H1 (cell line): ENCODE results near the gene DCTN3. TPM values are rescaled to one million over a fixed set of nuclear protein-coding genes. Genes with fewer than 3 reads are reported as not detected.

Experiments used
- CTCF ChIA-PET: fragments of 300-600 bp; sonication (Branson Sonifier 250); formaldehyde crosslinking; loops from one replicate; lab custom pipeline; 2021; ENCODE audit not compliant: partially characterized antibody; lab: Charles Lee
- POLR2A ChIA-PET: fragments of 300-600 bp; sonication (Branson Sonifier 250); formaldehyde crosslinking; loops from one replicate; lab custom pipeline; 2021; ENCODE audit warnings: inconsistent platforms; ENCODE audit not compliant: partially characterized antibody; lab: Charles Lee
- DNase-seq, 2 experiments: peaks; one replicate each; pipeline versions ENCODE4 v3.0.0 to v3.0.0-alpha.2; 2010 to 2022; ENCODE audit warnings: low spot score in 2 of 2, low read depth in 1 of 2, mixed read lengths in 1 of 2
- FAIRE-seq: peaks from 2 replicates; lab custom pipeline; 2011; peaks lifted over from hg19 to GRCh38; lab: Jason Lieb, UNC
- H2AFZ ChIP-seq: 2 replicates; pipeline ENCODE4 v1.8.1; 2012; ENCODE audit warnings: low read length, inconsistent platforms
- H2AK5ac ChIP-seq: 2 replicates; pipeline ENCODE4 v1.6.1; 2013; ENCODE audit warnings: low read depth, low read length
- H2BK120ac ChIP-seq: replicated peaks from 2 replicates; pipeline ENCODE3; 2013; ENCODE audit warnings: low read depth, low read length, inconsistent platforms
- H2BK12ac ChIP-seq: 2 replicates; pipeline ENCODE4 v1.6.1; 2013; ENCODE audit warnings: low read depth, low read length
- H2BK15ac ChIP-seq: 2 replicates; pipeline ENCODE4 v1.6.1; 2013; ENCODE audit warnings: low read length
- H2BK20ac ChIP-seq: 2 replicates; pipeline ENCODE4 v1.6.1; 2013; ENCODE audit warnings: low read length
- H2BK5ac ChIP-seq: 2 replicates; pipeline ENCODE4 v1.6.1; 2013; ENCODE audit warnings: low read depth, low read length
- H3K14ac ChIP-seq: 2 replicates; pipeline ENCODE4 v1.6.1; 2013; ENCODE audit warnings: inconsistent platforms; ENCODE audit not compliant: insufficient read length
- H3K18ac ChIP-seq: 2 replicates; pipeline ENCODE4 v1.6.1; 2013; ENCODE audit warnings: low read length; ENCODE audit errors: extremely low read depth
- H3K23ac ChIP-seq: 2 replicates; pipeline ENCODE4 v1.6.1; 2013; ENCODE audit warnings: inconsistent platforms; ENCODE audit not compliant: insufficient read length
- H3K23me2 ChIP-seq: 2 replicates; pipeline ENCODE4 v1.6.1; 2013; ENCODE audit warnings: low read depth, low read length
- H3K27ac ChIP-seq: 2 replicates; pipeline ENCODE4 v1.6.1; 2011; ENCODE audit warnings: low read depth, low read length, inconsistent platforms
- H3K27me3 ChIP-seq, 4 experiments: replicated peaks in 1 of 4; 1 replicate in 1 of 4; 2 replicates in 3 of 4; pipeline versions ENCODE4 v1.6.1 to v1.8.1; 2011 to 2013; ENCODE audit warnings: low read length in 3 of 4, mild to moderate bottlenecking in 3 of 4, inconsistent platforms in 2 of 4, mixed read lengths in 2 of 4, moderate library complexity in 1 of 4; ENCODE audit not compliant: control insufficient read depth in 3 of 4, insufficient read depth in 3 of 4; ENCODE audit errors: extremely low read depth in 1 of 4
- H3K36me3 ChIP-seq, 4 experiments: 2 replicates each; pipeline versions ENCODE4 v1.6.1 to v1.8.1; 2011 to 2013; ENCODE audit warnings: mild to moderate bottlenecking in 4 of 4, low read length in 3 of 4, moderate library complexity in 2 of 4, control low read depth in 1 of 4, inconsistent platforms in 1 of 4; ENCODE audit not compliant: insufficient read depth in 4 of 4, control insufficient read depth in 2 of 4
- H3K4ac ChIP-seq: replicated peaks from 2 replicates; pipeline ENCODE3; 2013; ENCODE audit warnings: low read length, low read depth, mixed read lengths, inconsistent platforms; ENCODE audit not compliant: insufficient read length
- H3K4me1 ChIP-seq, 4 experiments: replicated peaks in 1 of 4; 1 replicate in 1 of 4; 2 replicates in 3 of 4; pipeline versions ENCODE4 v1.6.1 to v1.8.1; 2011 to 2013; ENCODE audit warnings: low read length in 3 of 4, inconsistent platforms in 2 of 4, mixed read lengths in 1 of 4; ENCODE audit not compliant: insufficient read depth in 4 of 4, control insufficient read depth in 3 of 4
- H3K4me2 ChIP-seq, 2 experiments: 2 replicates each; pipeline versions ENCODE4 v1.6.1 to v1.8.1; 2011 to 2013; ENCODE audit warnings: low read depth in 2 of 2, low read length in 2 of 2, control low read depth in 1 of 2, inconsistent platforms in 1 of 2, mild to moderate bottlenecking in 1 of 2; ENCODE audit not compliant: insufficient read depth in 1 of 2
- H3K4me3 ChIP-seq, 4 experiments: fragments of 200-600, 300-600 bp in 1 of 4; sonication (generic), shearing (Covaris generic), sonication (Bioruptor Twin) in 1 of 4; 2 replicates each; pipeline versions ENCODE4 v1.5.1 to v1.8.1; 2011 to 2016; ENCODE audit warnings: low read length in 4 of 4, low read depth in 3 of 4, control low read depth in 2 of 4, inconsistent platforms in 2 of 4, mild to moderate bottlenecking in 2 of 4, mixed read lengths in 1 of 4, moderate library complexity in 1 of 4; ENCODE audit not compliant: insufficient read depth in 2 of 4; ENCODE audit errors: extremely low read depth in 1 of 4
- H3K56ac ChIP-seq: replicated peaks from 2 replicates; pipeline ENCODE3; 2013; ENCODE audit warnings: low read depth, mild to moderate bottlenecking, mixed read lengths, low read length, inconsistent platforms; ENCODE audit not compliant: insufficient read length
- H3K79me1 ChIP-seq: 2 replicates; pipeline ENCODE4 v1.6.1; 2013; ENCODE audit warnings: low read depth, low read length, control low read depth
- H3K79me2 ChIP-seq, 2 experiments: 2 replicates each; pipeline versions ENCODE4 v1.6.1 to v1.8.1; 2012 to 2013; ENCODE audit warnings: low read length in 2 of 2, mild to moderate bottlenecking in 2 of 2, inconsistent platforms in 1 of 2; ENCODE audit not compliant: insufficient read depth in 2 of 2, control insufficient read depth in 1 of 2
- H3K9ac ChIP-seq, 4 experiments: replicated peaks in 1 of 4; 1 replicate in 1 of 4; 2 replicates in 3 of 4; pipeline versions ENCODE4 v1.6.1 to v1.8.1; 2011 to 2013; ENCODE audit warnings: low read depth in 3 of 4, low read length in 3 of 4, control low read depth in 2 of 4, mild to moderate bottlenecking in 2 of 4, moderate library complexity in 2 of 4, inconsistent platforms in 1 of 4; ENCODE audit errors: extremely low read depth in 1 of 4
- H3K9me3 ChIP-seq, 2 experiments: 2 replicates each; pipeline versions ENCODE4 v1.6.1 to v1.8.1; 2012 to 2013; ENCODE audit warnings: mild to moderate bottlenecking in 2 of 2, moderate library complexity in 2 of 2, control low read depth in 1 of 2, inconsistent platforms in 1 of 2, low read depth in 1 of 2, low read length in 1 of 2, mixed read lengths in 1 of 2; ENCODE audit not compliant: insufficient read depth in 2 of 2
- H4K20me1 ChIP-seq, 2 experiments: replicated peaks in 1 of 2; 2 replicates each; pipeline versions ENCODE3 to v1.8.1; 2011 to 2013; ENCODE audit warnings: inconsistent platforms in 2 of 2, low read length in 2 of 2, mild to moderate bottlenecking in 1 of 2; ENCODE audit not compliant: insufficient read depth in 2 of 2, control insufficient read depth in 1 of 2
- H4K5ac ChIP-seq: 2 replicates; pipeline ENCODE4 v1.6.1; 2013; ENCODE audit warnings: low read length, low read depth, mixed read lengths, inconsistent platforms; ENCODE audit not compliant: insufficient read length
- H4K8ac ChIP-seq: 2 replicates; pipeline ENCODE4 v1.8.0; 2013; ENCODE audit warnings: mild to moderate bottlenecking, moderate library complexity, low read length, inconsistent platforms; ENCODE audit not compliant: insufficient read depth; ENCODE audit errors: extremely low read depth
- H4K91ac ChIP-seq: replicated peaks from 2 replicates; pipeline ENCODE3; 2013; ENCODE audit warnings: low read length, mixed read lengths, inconsistent platforms; ENCODE audit not compliant: insufficient read length
- BRCA1 ChIP-seq: IDR thresholded peaks from 2 replicates; pipeline ENCODE4 v1.6.1; 2012; ENCODE audit warnings: low read depth, low read length, improper control_type of control experiment
- GTF2F1 ChIP-seq: IDR thresholded peaks from 2 replicates; pipeline ENCODE4 v1.6.1; 2012; ENCODE audit warnings: low read depth, low read length, improper control_type of control experiment, borderline replicate concordance
- HDAC2 ChIP-seq, 2 experiments: fragments of 300-600 bp in 1 of 2; sonication (generic) in 1 of 2; IDR thresholded peaks; 2 replicates each; pipeline ENCODE4 v1.6.1; 2011 to 2012; ENCODE audit warnings: low read depth in 2 of 2, low read length in 2 of 2, mild to moderate bottlenecking in 2 of 2, moderate library complexity in 2 of 2, borderline replicate concordance in 1 of 2, inconsistent platforms in 1 of 2
- KDM1A ChIP-seq: fragments of 200-600, 300-600 bp; sonication (generic); IDR thresholded peaks from 2 replicates; pipeline ENCODE4 v1.7.1; 2016; ENCODE audit warnings: mild to moderate bottlenecking, low read length, borderline replicate concordance
- NANOG ChIP-seq: IDR thresholded peaks from 2 replicates; pipeline ENCODE4 v1.6.1; 2011; ENCODE audit warnings: low read length, low read depth, mild to moderate bottlenecking, inconsistent platforms; ENCODE audit not compliant: insufficient read depth, poor library complexity, severe bottlenecking
- WGBS, 2 experiments: shearing (Covaris generic) in 1 of 2; methylation state at CpG; one replicate each; pipeline versions ENCODE4 v1.1.6 to v1.1.7; 2013 to 2015; ENCODE audit warnings: low lambda C conversion rate in 2 of 2, mixed read lengths in 2 of 2, inconsistent platforms in 1 of 2, low coverage in 1 of 2, missing lambda C conversion rate in 1 of 2; ENCODE audit not compliant: insufficient replicate concordance in 2 of 2, insufficient coverage in 1 of 2, insufficient read length in 1 of 2; ENCODE audit errors: extremely low coverage in 1 of 2, missing lambda C conversion rate in 1 of 2; 5-methylcytosine and 5-hydroxymethylcytosine counted together
- polyA plus RNA-seq, 7 experiments: library from polyadenylated mRNA; depleted of rRNA in 3 of 7; stranded (reverse) in 5 of 7; unstranded in 2 of 7; fragments of >200 nt in 5 of 7; fragments of 200-250 nt in 2 of 7; gene quantifications; 1 replicate in 5 of 7; 2 replicates in 1 of 7; 4 replicates in 1 of 7; pipeline versions ENCODE4 v1.2.1 to v1.2.3, GENCODE V29; 2011 to 2013; ENCODE audit warnings: missing spikeins in 2 of 7, mixed read lengths in 2 of 7
- total RNA-seq: library from RNA; stranded (reverse); fragmentation: NEBNext Ultra II Directional; extraction: Animal tissue kit (Norgen Biotek cat#: 25700); gene quantifications from 2 replicates; pipeline ENCODE4 v1.2.1, GENCODE V29; 2021

The DCTN3 gene
- total and polyA plus RNA-seq, 2 of the 8 experiments (the other 6 are each of a cell fraction or from before 2014, with no cell fraction given) = 25.6 to 39.2 TPM

GRCh38 chr9:34625186-34625486 is 4.8 kb upstream of the DCTN3 start:
- H2AK5ac ChIP-seq = no peak overlapping the region
- CTCF ChIA-PET = interaction anchor here (0.8 to 2.7 kb wide), 12 partner anchors 7 to 77 kb away, joined by 3 to 31 read pairs (median 5); partner anchors contain the start of genes GALT and RPP25L
- WGBS, 2 experiments = 57% methylated on average over 3 of the region's 3 CpGs; no CpG with 5 or more reads in 1 of the 2 experiments
- H3K9me3 ChIP-seq = no peaks in the 10 kb centered on the region
- no peak overlapping the region for H2BK12ac ChIP-seq
- peaks cover 11% of the 10 kb centered on the region for H3K23me2 ChIP-seq
- FAIRE-seq (no peak), DNase-seq (no peak)
- no peak overlapping the region for H3K18ac ChIP-seq
- H3K4me2 ChIP-seq = peak overlapping the region in 1 of 2 experiments; percentile 46; a peak in 1 of 4 replicates
- H3K23ac ChIP-seq = no peak overlapping the region
- no peak overlapping the region for H3K4me3 ChIP-seq
- H4K91ac ChIP-seq = no peak overlapping the region
- H3K4me1 ChIP-seq = peaks cover 0 to 16% (median 6%) of the 10 kb centered on the region in 4 experiments; a peak in 6 of 7 replicates
- no peak overlapping the region for H3K9ac ChIP-seq
- no peak overlapping the region for H4K5ac ChIP-seq
- TF ChIP-seq NANOG (no peak), HDAC2 (IDR thresholded peaks at IDR 0.05; ENCODE audit: borderline replicate concordance in 1 of 2, low read depth in 2 of 2, low read length in 2 of 2) (0 out of 4 replicates have a peak, but pooled peaks of 1 of the 2 experiments have one; percentile 45), GTF2F1 (no peak), BRCA1 (no peak), KDM1A (peak; percentile 94)
- H3K27me3 ChIP-seq = peaks cover 56 to 85% (median 83%) of the 10 kb centered on the region in 4 experiments
- POLR2A ChIA-PET = interaction anchor here (1.4 to 2.6 kb wide), 2 partner anchors 9 to 12 kb away, joined by 5 to 12 read pairs; partner anchors contain the start of gene SIGMAR1
- no peak overlapping the region for H4K8ac ChIP-seq
- H2BK20ac ChIP-seq = no peak overlapping the region
- H3K14ac ChIP-seq = no peak overlapping the region
- H3K27ac ChIP-seq = no peak overlapping the region
- peaks cover 0 to 5% of the 10 kb centered on the region in 2 experiments for H4K20me1 ChIP-seq
- H3K79me2 ChIP-seq = no peaks in the 10 kb centered on the region
- H3K79me1 ChIP-seq = no peaks in the 10 kb centered on the region; the same call in 1 of the 2 replicates
- no peaks in the 10 kb centered on the region; a peak in 1 of 8 replicates for H3K36me3 ChIP-seq
- H2AFZ ChIP-seq = no peak overlapping the region
- H2BK5ac ChIP-seq = no peak overlapping the region
- no peak overlapping the region for H2BK120ac ChIP-seq
- no peak overlapping the region for H3K56ac ChIP-seq
- no peak overlapping the region for H2BK15ac ChIP-seq
- no peak overlapping the region for H3K4ac ChIP-seq
